Middle frontal gyrus (tissue), 1 donor: ENCODE measurements around the gene CD63.

Experiments used
- DNase-seq: peaks from one replicate; pipeline ENCODE4 v3.0.0-alpha.2; 2015; ENCODE audit warnings: low spot score; ENCODE audit errors: extremely low spot score

The CD63 gene

DNA sequence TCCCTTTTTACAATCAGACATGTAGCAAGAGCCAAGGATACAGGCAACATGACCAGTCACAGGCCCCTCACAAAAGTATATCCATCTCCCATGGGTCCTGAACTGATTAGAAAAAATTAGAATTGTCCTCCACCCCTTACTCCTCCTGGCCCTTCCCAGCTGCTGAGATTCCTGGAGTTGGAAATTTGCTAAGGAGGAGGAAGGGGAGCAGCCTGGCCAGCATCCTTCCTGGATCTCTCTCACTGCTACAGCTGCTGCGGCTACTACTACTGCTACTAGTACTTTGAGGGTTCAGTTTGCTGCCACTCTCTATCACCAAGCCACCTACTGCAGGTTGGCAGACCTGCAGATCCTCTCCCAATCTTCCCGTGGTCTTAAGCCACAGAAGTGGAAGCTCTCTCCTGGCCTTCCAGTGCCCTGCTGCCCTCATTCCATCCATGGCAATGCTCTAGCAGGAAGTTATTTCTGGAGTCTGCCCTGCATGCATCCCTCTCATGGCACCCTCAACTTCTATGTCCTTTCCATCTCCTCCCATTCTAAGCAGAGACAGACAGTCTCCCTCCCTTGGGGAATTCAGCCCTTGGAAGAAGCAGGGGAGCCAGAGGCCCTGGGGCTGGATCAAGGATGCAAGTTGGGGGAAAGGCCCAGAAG is 22.1 kb downstream of the CD63 start:
- no peak for DNase-seq

DNA sequence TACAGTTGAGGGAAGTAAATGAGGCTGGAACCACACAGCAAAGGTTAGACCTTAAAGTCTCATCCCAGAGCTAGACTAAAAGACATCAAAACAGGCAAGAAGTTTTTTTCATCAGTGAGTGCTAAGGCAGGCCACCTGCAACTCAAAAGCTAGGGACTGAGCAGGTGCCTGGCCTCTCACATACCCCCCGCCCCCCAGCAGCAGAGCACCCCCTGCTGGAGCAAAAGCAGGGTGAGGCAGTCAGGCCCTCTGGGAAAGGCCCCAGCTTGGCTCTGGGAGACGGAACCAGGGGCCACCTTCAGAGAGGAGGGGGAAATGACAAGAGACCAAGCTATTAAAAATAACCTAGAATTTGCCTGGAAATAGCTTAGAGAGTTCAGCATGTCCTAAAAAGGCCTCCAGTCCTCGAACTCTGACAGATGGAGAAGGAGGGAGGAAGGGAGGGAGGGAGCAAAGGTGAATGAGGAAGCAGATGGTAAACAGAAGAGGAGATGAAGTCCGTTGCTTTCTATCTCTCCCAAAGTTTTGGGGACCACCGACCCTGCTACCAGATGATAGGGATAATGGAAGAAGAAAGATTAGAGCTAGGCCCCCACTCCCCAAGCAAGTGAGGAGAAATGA is 22.9 kb downstream of the CD63 start:
- DNase-seq, result no peak

DNA sequence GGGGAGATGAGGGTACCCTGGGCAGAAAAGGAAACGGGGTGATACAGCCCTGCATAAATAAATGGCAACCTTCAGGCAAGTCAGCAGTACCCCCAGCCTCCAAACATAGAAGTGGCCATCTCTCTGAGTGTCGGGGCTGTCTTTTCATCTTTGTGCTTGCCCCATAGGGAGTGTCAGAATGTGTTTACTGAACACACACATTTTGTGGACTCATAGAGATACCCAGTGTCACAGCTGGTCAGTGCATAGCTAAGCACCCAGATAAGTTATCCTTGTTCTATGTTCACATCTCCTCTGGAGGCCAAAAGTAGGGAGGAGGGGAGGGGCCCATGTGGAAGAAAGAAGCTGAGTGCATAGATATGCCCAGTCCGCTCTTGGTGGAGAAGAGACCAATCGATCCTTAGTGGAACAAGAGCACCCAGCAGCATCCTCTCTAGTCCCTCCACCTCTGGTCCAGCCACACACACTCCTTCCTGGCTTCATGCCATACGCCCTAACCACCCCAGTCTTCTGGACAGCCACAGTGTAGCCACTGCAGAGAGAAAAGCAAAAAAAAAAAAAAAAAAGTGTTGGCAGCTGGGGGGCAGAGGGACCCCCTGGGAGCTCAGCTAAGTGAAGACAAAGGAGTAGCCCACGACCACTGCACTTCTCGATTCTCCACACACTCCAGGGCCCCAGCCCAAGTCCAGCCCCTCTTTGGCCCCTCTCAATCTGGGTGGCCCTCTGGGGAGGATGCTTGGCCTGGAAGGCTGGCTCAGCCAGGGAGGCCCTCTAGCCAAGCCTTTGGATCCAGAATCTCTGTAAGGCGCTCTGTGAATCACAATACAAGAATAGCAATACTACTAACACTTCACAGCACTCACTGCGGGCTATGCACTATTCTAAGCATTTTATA is 23.7 kb downstream of the CD63 start:
- DNase-seq, result no peak

GRCh38 chr12:55703901-55704761 is 24.7 kb downstream of the CD63 start:
- DNase-seq, result no peak

DNA sequence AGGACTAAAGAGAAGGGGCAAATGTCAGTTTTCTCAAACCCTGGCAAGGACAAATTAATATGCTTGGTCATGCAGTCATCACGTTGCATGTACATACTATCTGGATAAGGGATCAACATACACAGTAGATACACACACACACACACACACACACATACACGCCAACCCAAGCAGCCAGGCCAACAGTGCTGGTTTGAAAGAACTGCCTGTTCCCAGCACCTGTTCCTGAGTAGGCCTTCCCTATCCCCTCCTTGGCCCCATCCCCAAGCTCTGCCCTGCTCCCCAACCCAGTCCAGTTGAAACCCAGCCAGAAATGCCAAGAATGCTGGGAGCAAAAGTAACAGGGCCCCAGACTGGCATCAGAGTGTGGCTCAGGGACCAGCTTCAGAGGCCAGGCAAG is 25.5 kb downstream of the CD63 start:
- no peak for DNase-seq

DNA sequence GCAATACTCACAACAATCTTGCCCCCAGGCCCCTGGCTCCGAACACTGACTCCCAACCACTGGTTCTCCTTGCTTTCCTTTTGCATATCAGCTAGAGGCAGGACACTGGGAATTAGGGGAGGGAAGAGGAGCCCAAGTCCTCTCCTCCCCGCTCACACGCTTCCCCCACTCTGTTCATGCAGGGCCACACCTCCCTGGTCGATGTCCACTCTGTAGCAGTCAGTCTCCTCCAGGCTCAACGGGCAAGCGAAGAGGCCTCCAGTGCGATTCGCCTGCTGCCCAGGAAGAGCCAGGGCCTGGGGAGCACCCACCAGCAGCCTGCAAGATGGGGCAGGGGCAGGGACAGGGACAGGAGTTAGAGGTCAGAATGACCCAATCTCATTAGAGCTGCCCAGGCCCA is 25.9 kb downstream of the CD63 start:
- DNase-seq, result no peak

DNA sequence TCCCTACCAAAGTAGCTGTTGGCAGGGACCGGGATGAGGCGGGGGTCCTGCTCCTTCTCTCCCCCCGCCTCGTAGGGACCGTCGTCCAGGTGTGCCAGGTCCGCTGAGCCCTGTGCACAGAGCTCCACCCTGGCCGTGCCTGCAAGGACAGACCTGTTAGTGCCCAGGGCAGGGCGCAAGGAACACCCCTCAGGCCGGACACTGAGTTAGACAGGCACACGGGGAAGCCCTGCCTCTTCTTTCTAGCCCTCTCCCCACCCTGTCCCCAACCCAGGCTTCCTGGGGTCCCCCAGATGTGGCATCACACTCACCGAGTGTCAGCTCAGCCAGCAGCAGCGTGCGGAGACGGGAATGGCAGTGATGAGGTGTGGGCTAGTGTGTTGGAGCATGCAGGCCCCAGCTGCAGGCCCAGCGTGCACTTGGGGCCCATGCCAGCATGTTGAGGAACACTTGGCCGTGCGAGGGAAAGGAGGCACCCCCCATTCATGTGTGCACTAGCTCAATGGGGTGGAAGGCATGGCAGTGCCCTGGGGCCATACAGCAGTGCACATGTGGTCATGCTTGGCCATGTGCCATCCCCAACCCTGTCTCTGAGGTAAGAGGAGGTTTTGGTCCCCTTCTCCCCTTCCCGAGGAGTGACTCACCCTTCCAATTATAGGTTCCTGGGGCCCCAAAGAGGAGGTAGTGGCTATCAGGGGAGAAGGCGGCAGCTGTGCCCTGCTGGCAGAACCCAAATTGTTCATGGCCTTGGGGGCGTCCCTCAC is 28.4 kb downstream of the CD63 start:
- DNase-seq, result no peak

- DNase-seq, result no peak
These were observed 29.2 kb downstream of the CD63 start for GRCh38 chr12:55699471-55700055.

GRCh38 chr12:55698965-55699364 is 29.8 kb downstream of the CD63 start:
- DNase-seq, result no peak

GRCh38 chr12:55698241-55698955 is 30.4 kb downstream of the CD63 start:
- DNase-seq, result no peak

- no peak for DNase-seq
These were observed 31.1 kb downstream of the CD63 start for GRCh38 chr12:55697686-55698085.

GRCh38 chr12:55696796-55697462 is 31.9 kb downstream of the CD63 start:
- no peak for DNase-seq

DNA sequence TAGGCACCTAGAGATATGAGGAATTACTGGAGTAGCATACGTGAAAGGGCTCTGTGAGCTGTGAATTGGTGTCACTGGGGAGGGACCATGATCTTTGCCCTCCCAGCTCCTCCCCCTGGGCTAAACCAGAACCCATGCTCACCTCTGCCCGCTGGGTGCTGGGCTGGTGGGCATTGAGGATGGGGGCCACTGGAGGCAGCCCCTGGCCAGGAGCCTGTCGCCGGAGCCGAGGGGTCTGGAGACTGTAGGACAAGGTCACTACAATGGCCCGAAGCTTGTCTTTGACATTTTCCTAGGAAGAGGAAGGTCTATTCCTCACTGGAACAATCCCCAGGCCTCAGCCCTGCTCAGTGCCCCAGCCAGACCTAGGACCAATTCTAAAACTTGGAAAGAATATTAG is 32.7 kb downstream of the CD63 start:
- DNase-seq, result no peak

DNA sequence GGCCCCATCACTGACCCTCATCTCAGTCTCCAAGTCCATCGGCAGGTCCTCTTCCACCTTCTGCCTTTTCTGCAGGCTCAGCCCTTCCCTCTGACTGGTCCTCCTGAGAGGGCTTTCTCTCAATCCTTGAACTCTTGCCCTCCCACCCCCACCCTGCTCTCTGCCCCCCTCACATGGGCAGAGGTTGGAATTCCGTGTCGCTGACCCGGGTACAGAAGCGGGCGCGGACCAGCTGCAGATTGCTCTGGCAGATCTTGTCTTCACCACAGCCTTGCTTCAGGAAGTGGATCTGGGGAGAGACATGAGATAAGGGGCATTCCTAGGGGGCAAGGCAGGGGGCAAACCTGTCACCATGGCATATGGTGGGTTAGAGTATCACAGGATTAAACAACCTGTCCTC is 33.5 kb downstream of the CD63 start:
- DNase-seq, result no peak

GRCh38 chr12:55694651-55695050 is 34.2 kb downstream of the CD63 start:
- DNase-seq, result no peak

- DNase-seq, result no peak
These were observed 34.7 kb downstream of the CD63 start for GRCh38 chr12:55694188-55694515.

DNA sequence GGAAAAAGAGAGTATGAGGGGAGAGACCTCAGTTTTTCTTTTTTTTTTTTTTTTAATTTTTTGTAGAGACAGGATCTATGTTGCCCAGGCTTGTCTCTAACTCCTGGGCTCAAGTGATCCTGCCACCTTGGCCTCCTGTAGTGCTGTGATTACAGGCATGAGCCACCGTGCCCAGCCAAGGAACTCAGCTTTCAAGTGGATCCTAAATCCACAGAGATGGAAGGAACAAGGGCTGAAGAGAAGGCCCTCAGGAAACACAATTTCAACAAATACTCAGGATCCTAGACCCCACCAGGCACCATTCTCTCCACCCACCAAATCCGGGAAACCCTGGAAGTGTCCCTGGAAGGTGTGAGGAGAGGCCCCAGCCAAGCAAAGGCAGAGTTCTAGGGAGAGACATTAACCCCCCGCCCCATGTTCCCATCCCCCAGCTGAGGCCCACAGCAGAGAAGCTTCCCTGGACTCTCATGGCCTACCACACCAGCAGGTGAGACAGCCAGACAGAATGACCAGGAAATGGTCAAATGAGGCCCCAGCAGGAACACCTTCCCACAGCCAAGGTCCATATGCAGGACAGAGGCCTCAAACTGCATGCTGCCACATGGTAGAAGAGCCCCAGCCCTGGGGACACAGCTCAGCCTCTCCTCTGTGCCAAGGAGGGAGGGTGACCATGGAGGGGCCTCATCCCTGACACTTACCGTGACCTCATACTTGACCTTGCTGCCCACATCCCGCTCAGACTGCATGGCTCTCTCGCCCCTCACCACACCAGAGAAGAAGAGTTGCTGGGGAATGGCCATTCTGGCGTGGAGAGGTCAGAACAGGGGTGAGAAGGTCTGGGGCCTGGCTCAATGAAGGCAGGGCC is 35.3 kb downstream of the CD63 start:
- DNase-seq, result no peak

DNA sequence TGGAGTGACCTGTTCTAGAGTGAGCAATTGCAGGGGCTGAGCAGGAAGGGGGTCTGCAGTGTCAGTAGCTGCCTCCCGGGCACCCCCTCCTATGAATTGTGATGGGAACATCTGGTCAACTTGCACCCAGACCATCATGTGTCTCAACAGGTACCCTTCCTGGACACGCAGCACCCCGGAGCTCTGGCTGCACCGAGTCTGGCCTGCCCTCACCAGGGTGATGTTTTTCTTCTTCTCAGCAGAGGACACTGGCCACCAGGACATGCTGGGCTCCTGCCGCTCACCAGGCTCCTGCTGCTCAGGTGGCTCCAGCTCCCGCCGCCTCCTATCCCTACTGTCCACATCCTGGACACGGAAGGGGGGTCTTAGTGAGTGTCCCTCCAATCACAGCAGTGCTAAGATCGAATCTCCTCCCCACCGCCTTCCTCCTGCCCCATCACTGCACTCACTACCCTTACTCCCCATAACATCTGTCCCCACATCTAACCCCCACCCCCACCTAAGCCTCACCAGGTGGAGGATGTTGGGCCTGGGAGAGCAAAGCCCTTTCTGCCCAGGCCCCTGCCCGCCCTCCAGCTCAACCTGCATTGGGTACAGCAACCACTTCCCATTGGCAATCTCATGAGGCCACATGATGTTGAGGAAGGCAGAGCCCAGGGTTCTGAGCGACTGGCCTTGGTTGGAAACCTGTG is 36.0 kb downstream of the CD63 start:
- no peak for DNase-seq
